Heart right ventricle (tissue), 16 donors: ENCODE results near the gene ATAD3A. TPM values are rescaled to one million over a fixed set of nuclear protein-coding genes. Genes with fewer than 3 reads are reported as not detected.

ENCODE experiments used
- ATAC-seq, 8 donors: fragments of 200-7000 bp; cut with Tn5 transposase; one replicate each; pipeline ENCODE4 v1.9.1; 2020; ENCODE audit warnings: mild to moderate bottlenecking in 8 of 8, moderate library complexity in 8 of 8, moderate number of reproducible peaks in 1 of 8
- DNase-seq, 2 donors: peaks; one replicate each; pipeline ENCODE4 v3.0.0-alpha.2; 2020
- H3K27ac ChIP-seq, 10 donors: fragments of 200-600 bp; sonication (generic) in 2 of 10; one replicate each; pipeline versions ENCODE4 v1.5.0 to v1.8.0; 2020 to 2022; ENCODE audit warnings: mild to moderate bottlenecking in 3 of 10
- H3K27me3 ChIP-seq, 7 donors: fragments of 200-600 bp; one replicate each; pipeline ENCODE4 v1.8.0; 2021 to 2022; ENCODE audit warnings: mild to moderate bottlenecking in 2 of 7
- H3K36me3 ChIP-seq, 9 donors: fragments of 200-600 bp; sonication (generic) in 1 of 9; one replicate each; pipeline versions ENCODE4 v1.5.0 to v1.8.0; 2020 to 2022; ENCODE audit warnings: mild to moderate bottlenecking in 2 of 9
- H3K4me1 ChIP-seq, 9 donors: fragments of 200-600 bp; sonication (generic) in 1 of 9; one replicate each; pipeline versions ENCODE4 v1.5.0 to v1.8.0; 2020 to 2022; ENCODE audit warnings: mild to moderate bottlenecking in 4 of 9
- H3K4me3 ChIP-seq, 10 donors: fragments of 200-600 bp; sonication (generic) in 2 of 10; one replicate each; pipeline versions ENCODE4 v1.5.0 to v1.8.0; 2020 to 2022; ENCODE audit warnings: mild to moderate bottlenecking in 7 of 10, moderate library complexity in 2 of 10
- H3K9me3 ChIP-seq, 11 donors: fragments of 200-600 bp in 10 of 11; sonication (generic) in 2 of 11; one replicate each; pipeline versions ENCODE4 v1.5.0 to v1.8.0; 2013 to 2022; ENCODE audit warnings: mild to moderate bottlenecking in 2 of 11, control low read depth in 1 of 11, moderate library complexity in 1 of 11
- CTCF ChIP-seq, 9 donors: fragments of 200-600 bp; sonication (generic) in 2 of 9; IDR thresholded peaks; one replicate each; pipeline versions ENCODE4 v1.5.0 to v1.8.0; 2021 to 2022; ENCODE audit warnings: antibody characterized with exemption in 9 of 9, mild to moderate bottlenecking in 5 of 9, moderate library complexity in 1 of 9
- WGBS, 2 donors: extraction: QIAGEN DNeasy Blood & Tissue Kit; methylation state at CpG; one replicate each; pipeline ENCODE4 v1.1.7; 2013; ENCODE audit warnings: inconsistent platforms in 1 of 2; 5-methylcytosine and 5-hydroxymethylcytosine counted together
- intact Hi-C, 10 donors: fragments of 100-400 bp; cut with DNase I; formaldehyde crosslinking; loops; one replicate each; pipeline versions ENCODE4 v1.11.1 to v1.14.2; 2022
- polyA plus RNA-seq, 2 donors: library from polyadenylated mRNA; stranded (reverse); fragments of 200-250 nt; gene quantifications; one replicate each; pipeline ENCODE4 v1.2.3, GENCODE V29; 2013
- total RNA-seq, 10 donors: library from RNA; stranded (reverse); fragmentation: NEBNext Ultra II Directional in 3 of 10; extraction: Animal tissue kit (Norgen Biotek cat#: 25700) in 3 of 10; gene quantifications; one replicate each; pipeline versions ENCODE4 v1.2.1 to v1.2.4, GENCODE V29; 2021 to 2023
- donor health status: Arrhythmogenic right ventricular cardiomyopathy.
- donor health status: ischemic (EF 13 %, LVEDD 7.1; RV severe dilation, severe dysfunction).
- donor health status: healthy with polysubstance abuse.
- donor health status: DM: no; HTN: yes; CAD: no.
- donor health status: DM: no; HTN: no; CAD: no.
- donor health status: ischemic (EF 25% LVEDD 6.9; RV normal size, moderate dysfunction).
- donor health status: ischemic (EF 25% LVEDD 5.7; RV mildly dilated, moderate dysfunction).
- donor health status: healthy.
- donor health status: DM: yes; HTN: yes; CAD: no.
- donor health status: Ischemic cardiomyopathy.
- donor health status: ischemic (EF 35%, LVEDD 5.7; RV mildly dilated, moderate dysfunction).
- donor health status: nonischemic (EF 11% LVEDD 7.7; RV severe dilation, severe dysfunction).
- donor health status: DM: yes; HTN: yes; CAD: no.
- donor health status: PGD.
- donor health status: ischemic (EF 29% LVEDD 5.4; RV normal size, mild dysfunction).
- donor health status: nonischemic (EF 23%, LVEDD 6.1; RV moderate dilation, normal function).

Gene ATAD3A
- total and polyA plus RNA-seq, 12 donors = 13.2 to 39.4 (median 16.0) TPM

DNA sequence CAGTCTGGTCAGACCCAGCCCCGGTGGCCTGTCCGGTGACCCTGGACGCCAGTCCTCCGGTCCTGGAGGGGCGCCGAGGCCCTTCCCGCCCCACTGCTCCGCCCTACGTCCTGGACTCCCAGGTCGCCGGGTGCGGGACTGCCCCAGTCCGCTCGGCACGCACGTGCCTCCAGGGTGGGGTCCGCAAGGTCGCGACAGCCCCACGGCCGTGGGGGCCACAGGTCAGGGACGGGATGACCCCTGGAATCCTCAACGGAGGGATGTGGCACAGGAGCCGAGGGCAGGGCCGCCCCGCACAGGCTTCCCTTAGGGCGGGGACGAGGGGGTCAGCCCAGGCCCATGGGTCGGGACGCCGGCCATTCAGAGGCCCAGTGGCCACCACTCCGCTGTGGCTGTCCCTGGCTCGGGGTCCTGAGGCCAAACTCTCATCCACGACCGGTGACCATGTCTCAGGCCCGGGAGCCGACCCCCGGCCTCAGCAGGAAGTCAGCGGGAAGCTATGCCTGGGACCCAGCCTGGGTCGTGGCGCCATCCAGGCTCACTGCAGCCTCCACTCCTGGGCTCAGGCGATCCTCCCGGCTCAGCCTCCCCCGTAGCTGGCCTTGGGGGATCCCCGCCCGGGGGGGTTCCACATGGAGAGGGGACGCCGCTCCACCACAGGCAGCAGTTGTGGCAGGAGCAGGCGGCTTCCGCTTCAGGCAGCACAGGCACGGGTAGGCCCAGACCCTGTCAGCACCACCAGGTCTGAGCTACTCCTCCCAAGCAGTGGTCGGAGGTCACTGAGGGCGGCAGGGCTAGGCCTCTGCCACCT lies 29.1 kb downstream of the ATAD3A start:
- intact Hi-C loops = no loop called here
- peaks cover 0 to 15% (median 0%) of the 10 kb centered on the region in 7 donors for H3K27me3 ChIP-seq
- H3K4me1 ChIP-seq = peaks cover 3 to 48% (median 27%) of the 10 kb centered on the region in 9 donors
- peaks cover 0 to 42% (median 4%) of the 10 kb centered on the region in 9 donors for H3K36me3 ChIP-seq
- DNase-seq = no peak
- peak in 5 of 8 donors; percentile 0 to 35 (median 7) for ATAC-seq
- TF ChIP-seq CTCF (IDR thresholded peaks at IDR 0.05) = no peak
- peak overlapping the region in 9 of 10 donors; percentile 69 to 87 (median 79) for H3K27ac ChIP-seq
- no peaks in the 10 kb centered on the region for H3K9me3 ChIP-seq
- 48 to 49% methylated on average over 48 to 53 of the region's 53 CpGs for WGBS, 2 donors
- H3K4me3 ChIP-seq = peak overlapping the region; percentile 8 to 70 (median 58)

DNA sequence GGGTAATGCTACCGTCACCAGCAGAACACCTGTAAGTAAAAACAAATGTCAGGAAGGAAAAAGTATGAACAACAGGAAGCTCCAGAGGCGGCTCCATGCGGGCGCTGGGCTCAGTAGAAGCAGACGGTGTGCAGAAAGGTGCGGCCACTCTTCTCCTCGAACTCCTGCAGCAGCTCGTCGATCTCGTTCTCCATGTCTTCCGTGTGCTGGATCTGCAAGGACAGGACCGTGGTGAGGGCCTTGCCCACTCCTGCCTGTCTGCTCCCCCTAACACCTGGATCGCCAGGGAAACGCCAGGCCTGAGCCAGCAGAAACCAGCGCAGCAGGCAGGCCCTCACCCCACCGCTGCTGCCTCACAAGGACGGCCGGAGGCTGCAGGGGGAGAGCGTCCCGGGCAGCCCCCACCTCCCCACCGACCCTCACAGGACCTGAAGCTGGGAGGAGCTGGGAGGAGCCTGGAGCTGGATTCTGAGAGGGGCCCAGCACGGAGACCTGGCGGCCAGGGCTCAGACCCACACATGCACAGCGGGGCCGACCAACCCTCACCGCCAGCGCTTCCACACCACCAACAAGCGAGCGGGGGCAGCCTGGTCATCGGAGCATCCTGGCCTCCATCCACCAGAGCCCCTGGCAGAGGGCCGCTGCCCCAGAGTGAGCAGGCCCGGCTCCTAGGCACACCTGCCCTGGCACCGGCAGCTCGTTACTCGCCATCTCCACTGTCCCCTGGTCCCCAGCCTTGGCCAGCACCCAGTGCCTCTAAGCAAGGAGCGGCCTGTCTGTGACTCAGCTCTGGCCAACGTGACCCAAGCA lies 30.2 kb downstream of the ATAD3A start:
- ATAC-seq = no peak
- WGBS, 2 donors = 84 to 89% methylated on average over 37 of the region's 37 CpGs
- H3K27ac ChIP-seq = peak overlapping the region in 3 of 10 donors; percentile 72 to 74 (median 72)

GRCh38 chr1:1542766-1543705 lies 31.1 kb downstream of the ATAD3A start:
- H3K27me3 ChIP-seq = peaks cover 0 to 15% (median 0%) of the 10 kb centered on the region in 7 donors
- H3K4me1 ChIP-seq = peaks cover 3 to 48% (median 27%) of the 10 kb centered on the region in 9 donors
- WGBS, 2 donors = 73 to 79% methylated on average over 44 to 45 of the region's 45 CpGs
- TF ChIP-seq CTCF (IDR thresholded peaks at IDR 0.05) = no peak
- intact Hi-C loops = no loop called here
- H3K27ac ChIP-seq = peak overlapping the region in 8 of 10 donors; percentile 52 to 76 (median 71)
- H3K36me3 ChIP-seq = peaks cover 0 to 55% (median 4%) of the 10 kb centered on the region in 9 donors
- ATAC-seq (peak in 4 of 8 donors; percentile 5 to 32 (median 10)), DNase-seq (no peak)
- no peaks in the 10 kb centered on the region for H3K9me3 ChIP-seq
- H3K4me3 ChIP-seq = peak overlapping the region in 5 of 10 donors; percentile 17 to 33 (median 23)

More for the DNA sequence above, 30.2 kb downstream of the ATAD3A start:
- peaks cover 0 to 49% (median 4%) of the 10 kb centered on the region in 9 donors for H3K36me3 ChIP-seq
- H3K4me1 ChIP-seq = peaks cover 3 to 48% (median 27%) of the 10 kb centered on the region in 9 donors
- peaks cover 0 to 15% (median 0%) of the 10 kb centered on the region in 7 donors for H3K27me3 ChIP-seq
- no peak overlapping the region for H3K4me3 ChIP-seq
- intact Hi-C loops = no loop called here
- no peak for DNase-seq
- no peaks in the 10 kb centered on the region for H3K9me3 ChIP-seq
- no peak for TF ChIP-seq CTCF (IDR thresholded peaks at IDR 0.05)
